HG03064 (cell line): Measurements from ENCODE around the gene DBX1.

Source experiments
- ATAC-seq: cut with Tn5 transposase; IDR thresholded peaks from one replicate; pipeline ENCODE4 v1.9.1; 2021; ENCODE audit warnings: low read depth; ENCODE audit not compliant: unreplicated experiment

Gene DBX1

DNA sequence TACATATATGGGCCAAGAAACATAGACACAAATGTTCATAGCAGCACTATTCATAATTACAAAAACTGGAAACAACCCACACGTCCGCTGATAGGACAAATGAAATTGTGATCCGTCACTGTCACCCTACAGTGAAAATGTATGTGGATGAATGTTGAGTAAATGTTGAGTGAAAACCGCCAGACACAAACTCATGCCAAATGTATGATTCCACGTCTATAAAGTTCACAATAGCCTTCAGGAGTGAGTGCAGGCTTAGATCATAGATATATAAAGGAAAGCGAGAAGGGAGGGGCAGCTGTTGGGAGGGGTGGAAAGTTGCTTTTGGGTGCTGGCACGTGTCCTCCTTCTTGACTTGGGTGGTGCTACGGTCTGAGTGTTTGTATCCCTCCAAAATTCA lies 33.6 kb downstream of the DBX1 start:
- no peak for ATAC-seq

DNA sequence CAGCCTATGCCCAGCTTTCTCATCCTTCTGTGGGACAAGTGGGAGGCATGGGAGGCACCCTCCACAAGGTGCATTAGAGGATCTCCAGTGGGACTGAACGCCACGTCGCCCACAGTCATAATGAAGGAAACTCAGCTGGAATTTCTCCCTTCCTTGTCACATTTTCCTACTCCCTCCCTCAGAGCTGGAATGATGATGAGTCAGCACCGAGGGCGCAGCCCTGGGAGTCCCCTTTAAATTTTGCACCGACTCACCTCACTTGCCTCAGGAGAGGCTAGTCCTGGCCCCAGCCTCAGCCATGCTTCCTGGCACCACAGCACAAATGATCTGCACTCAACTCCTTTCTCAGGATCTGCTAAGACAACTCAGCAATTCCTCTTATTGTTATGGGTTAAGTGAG lies 34.3 kb downstream of the DBX1 start:
- no peak for ATAC-seq

DNA sequence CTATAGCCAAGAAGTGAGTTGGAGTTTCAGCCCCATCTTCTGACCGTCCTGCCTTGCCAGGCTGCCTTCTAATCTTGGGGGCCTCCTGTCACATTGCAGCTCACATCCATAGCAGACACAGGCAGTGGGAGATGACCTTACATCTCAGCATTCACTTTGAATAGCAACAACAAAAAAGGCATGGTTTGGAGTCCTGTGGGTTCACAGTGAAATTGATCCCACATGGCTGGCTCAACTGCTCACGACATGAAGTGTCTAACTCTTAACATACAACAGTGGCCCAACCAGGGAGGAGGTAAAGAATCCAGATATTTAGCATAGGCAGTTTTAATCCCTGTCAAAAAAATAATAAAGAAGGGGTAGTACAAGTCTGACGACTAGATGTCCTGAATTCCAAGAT lies 38.1 kb downstream of the DBX1 start:
- no peak for ATAC-seq

DNA sequence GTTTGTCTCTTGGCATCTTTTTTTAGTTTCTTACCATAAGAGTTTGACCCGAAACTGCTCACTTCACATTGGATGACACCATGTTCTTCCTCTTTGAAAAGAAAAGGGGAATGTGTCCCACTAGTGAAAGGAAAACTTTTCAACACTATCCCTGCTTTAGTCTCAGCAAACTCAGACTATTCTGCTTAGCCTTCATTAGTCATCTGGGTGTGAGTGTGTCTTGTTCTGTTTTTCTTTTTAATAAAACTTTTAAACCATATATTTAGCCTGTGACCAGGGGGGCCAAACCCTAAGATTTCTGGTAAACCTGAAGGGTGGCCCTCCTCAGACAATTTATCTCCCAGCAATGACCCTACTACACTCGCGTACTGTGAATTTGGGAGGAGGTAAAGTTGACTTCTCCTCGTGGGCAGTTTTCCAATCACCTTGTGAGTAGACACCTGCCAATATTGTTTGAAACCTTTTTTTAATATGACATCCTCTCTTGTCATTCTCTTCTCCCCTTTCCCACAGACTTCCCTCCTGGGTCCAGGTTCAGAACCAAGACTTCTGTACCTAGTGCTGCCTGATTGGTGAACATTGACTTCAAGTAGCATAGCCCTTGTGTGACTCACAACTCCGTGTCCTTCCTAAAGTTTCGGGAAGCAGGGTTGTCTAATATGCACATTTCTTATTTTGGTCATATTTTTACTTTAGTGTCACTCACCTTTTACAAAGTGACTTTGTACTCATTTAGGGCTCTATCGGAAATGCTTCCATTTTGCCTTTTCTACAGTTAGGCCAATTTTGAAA lies 39.9 kb downstream of the DBX1 start:
- no peak for ATAC-seq

DNA sequence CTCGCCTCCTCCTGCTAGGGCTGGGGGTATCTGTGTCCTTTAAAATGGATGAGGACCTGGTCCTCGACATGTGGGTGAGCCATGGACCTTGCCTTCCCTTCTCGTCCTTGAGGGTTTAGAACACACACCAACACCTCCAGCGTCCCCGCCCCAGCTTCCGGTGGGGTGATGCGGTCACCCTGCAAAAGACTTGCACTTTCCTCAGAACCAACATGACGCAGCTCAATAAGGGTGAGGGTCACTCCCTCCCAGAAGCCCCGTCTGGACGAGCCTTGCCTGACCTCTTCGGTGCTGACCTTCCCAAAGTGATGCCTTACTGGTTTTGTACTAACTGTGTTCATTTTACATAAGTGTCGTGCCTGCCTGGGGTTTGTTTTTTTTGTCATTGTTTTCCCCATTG lies 41.0 kb downstream of the DBX1 start:
- ATAC-seq = no peak

DNA sequence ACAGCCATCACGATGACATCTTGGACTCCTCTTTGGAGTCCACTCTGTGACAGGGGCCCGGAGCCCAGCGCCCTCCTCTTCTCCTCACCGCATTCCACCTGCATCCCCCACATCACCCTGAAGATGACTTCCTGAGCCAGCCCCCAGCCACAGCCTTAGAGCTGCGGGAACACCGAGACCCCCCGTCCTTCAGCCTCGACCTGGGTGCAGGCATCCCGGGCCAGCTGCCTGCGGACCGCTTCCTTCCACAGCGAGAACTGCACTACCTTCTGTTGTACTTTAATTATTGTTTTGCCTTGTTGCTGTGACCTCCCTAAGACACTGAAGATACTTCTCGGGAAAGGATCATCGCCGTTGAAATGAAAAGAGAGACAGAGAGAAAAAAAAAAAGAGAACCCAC lies 42.1 kb downstream of the DBX1 start:
- ATAC-seq = no peak

DNA sequence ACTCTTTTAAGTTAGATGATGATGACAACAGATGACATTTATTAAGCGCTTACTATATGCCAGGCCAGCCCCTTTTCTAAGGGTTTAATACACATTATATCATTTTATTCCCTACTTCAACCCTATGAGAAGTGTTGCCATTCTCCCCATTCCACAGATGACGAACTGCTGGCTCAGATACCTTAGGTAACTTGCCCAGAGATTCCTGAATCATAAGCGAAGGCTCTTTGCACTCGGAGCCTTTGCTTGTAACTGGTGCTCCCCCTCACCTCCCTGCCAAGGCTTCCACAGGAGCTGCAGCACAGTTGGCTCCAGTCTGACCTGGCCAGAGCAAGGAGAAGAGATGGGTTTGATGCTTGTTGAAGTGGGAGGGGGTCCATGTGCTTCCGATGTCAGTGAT lies 43.0 kb downstream of the DBX1 start:
- no peak for ATAC-seq

DNA sequence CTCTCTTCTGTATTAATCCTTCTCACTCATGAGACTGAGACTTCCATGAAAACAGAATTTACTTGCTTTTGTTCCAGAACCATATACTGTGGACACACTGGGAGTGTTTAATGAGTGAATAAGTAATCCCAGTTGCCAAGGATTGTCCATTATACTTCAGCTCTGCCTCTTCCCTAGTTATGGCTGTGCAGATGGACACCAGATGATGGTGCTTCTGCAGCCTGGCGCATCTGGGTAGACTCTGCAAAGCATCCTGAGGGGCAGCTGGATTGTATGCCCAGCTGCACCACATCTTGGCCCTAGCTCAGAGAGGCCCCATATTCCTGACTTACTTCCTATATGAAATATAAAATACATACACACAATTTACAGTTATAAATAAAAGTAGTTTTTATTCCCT lies 43.5 kb downstream of the DBX1 start:
- ATAC-seq = no peak

DNA sequence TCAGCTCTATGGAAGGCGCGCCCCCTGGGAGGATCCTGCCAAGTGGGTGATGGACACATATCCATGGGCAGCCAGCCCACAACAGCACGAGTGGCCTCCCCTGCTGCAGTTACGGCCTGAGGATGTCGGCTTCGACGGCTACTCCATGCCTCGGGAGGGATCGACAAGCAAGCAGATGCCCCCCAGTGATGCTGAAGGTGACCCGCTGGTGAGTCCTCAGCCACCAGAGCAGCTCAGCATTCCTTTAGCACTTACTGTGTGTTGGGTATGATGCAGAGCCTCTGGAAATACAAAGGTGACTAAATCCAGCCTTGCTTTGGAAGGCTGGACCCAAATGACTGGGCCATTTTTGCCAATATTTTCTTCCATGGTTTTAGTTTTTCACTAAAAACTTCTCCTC lies 45.7 kb downstream of the DBX1 start:
- ATAC-seq = no peak

DNA sequence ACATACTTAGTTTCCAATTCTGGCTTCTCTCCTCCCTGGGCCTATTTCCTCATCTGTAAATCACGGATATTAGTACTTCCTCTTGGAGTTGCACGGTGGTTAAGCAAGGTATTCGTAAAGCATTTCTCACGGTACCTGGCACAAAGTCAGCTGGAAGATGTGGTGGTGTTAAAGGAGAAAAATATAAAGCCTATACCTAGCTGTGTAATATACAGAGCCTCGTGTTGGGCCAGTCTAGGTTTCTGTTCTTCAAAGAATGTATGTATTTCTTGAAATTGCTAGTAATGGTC lies 47.2 kb downstream of the DBX1 start:
- ATAC-seq = no peak

DNA sequence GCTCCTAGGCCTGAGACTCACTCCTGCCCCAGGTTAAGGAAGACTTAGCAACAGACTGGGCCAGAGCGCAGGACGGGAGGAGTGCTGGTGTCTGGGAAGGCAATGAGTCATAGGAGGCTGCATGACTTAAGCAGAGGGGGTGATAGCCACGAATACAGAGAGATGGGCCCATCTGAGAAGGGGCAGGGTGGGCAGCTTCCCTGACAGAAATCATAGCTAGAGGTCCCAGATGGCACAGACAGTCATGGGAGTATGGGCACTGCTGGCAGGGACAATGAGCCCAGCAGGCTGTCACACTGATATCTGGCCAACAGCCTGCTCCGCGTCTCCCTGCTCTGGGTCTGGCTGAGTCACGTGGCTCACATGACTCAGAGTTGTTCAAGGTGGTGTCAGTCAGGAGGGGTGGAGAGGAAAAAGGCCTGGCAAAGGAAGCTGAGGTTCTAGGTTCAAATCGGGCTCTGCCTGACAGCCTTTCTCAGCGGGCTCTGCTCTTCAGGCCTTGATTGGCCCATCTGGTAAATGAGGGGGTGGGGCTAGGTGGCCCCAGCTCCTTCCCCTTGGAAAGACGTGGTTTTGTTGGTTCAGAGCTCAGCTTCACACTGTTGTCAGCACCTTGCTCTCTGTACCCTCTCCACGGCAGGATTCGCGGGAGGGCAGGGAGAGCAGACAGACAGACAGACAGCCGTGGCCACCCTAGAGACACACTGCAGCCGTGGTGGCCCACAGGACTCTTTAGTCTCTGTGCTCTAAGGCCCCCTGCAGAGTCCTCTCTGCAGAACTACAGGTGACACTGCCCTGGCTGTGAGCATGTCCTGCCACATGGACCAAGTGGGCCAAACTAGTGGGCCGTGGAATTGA lies 47.8 kb downstream of the DBX1 start:
- no peak for ATAC-seq

DNA sequence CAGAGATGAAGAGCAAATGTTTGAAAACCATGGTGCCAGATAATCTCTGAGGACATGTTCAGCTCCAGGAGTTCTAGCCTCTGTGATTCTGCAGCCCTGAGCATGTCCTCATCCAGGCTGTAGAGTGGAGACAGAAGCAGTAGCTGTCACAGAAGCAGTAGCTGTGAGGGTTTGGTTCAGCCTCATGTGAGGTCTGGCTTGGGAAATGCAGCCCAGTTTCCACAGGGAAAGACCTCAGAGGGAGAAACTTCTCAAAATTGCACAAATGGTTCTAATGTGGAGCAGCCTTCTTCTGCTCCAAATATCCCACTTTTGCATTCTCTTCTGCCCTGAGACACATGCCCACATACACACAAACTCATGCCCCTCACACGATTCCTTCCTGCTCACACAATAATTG lies 48.4 kb downstream of the DBX1 start:
- ATAC-seq = no peak

DNA sequence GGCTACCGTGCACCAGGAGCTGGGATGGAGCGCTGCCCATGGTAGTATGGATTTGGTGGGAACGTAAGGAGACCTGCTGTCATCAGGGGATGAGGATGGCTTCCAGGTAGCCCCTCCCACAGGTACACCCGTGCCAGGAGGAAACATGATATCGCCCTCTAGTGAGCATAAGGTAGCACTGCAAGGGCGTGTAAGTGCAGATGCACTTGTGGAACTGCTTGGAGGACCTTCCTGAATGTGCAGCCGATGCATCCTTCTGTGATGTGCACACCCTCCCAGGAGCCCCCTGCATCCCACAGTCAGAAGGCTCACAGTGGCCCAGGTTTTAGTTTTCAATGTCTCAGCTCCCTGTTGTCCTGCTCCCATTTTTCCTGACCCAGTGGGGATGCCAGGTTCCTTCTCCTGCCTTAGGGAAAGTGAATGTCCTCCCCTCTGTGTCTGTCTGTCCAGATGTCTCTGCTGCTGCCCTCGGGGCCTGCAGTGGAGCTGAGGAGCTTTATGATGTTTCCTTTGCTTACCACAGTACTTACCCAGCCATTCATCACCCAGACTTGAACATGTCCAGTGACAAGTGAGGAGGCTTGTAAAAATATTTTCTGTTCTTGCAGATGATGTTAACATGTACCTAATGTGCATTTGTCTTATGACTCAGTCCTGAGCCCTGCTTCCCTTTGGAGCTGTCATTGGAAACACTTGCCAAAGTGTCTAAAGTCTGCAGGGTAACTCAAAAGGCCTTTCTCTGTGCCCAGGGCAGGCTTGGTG lies 49.2 kb downstream of the DBX1 start:
- peak; percentile 69 for ATAC-seq

DNA sequence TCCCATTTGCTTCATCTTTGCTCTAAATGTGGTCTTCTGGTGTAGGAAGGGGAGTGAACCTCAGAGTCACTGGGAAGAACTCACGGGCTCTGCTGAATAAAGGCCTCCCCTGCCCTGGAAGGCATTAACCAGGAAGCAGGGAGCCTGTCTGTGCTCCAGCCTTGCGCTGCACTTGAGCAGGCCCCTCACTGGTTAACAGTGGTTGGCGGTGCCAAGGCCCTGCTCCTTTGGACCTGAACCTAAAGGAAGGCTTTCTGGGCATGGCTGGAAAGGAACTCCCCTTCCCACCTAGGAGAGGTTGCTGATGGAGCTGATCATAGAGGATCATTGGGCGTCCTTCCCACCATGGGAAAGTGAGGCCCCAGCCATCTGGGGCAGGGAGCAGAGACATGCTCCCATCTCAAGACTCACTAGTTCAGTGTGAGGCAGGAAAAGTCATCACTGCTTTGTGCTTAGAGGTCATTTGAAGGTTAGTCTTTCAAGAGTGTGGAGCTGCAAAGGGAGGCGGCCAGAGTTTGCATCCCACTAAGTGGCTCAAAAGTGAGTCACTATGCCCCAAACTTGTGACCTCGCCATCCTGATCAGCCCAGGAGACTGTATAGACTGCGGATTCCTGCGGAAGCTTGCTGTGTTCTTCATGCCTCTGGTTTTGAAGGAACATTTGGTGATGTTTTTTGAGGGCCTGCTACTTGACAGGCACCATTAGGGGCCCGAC lies 50.4 kb downstream of the DBX1 start:
- no peak for ATAC-seq
